ENCODE data around the gene AHNAK. TPM values are rescaled to one million over a fixed set of nuclear protein-coding genes. Genes with fewer than 3 reads are reported as not detected.

AHNAK gene
- total RNA-seq, 4 donors from 2014 or later = 874 to 1,336 (median 1,047) TPM

DNA sequence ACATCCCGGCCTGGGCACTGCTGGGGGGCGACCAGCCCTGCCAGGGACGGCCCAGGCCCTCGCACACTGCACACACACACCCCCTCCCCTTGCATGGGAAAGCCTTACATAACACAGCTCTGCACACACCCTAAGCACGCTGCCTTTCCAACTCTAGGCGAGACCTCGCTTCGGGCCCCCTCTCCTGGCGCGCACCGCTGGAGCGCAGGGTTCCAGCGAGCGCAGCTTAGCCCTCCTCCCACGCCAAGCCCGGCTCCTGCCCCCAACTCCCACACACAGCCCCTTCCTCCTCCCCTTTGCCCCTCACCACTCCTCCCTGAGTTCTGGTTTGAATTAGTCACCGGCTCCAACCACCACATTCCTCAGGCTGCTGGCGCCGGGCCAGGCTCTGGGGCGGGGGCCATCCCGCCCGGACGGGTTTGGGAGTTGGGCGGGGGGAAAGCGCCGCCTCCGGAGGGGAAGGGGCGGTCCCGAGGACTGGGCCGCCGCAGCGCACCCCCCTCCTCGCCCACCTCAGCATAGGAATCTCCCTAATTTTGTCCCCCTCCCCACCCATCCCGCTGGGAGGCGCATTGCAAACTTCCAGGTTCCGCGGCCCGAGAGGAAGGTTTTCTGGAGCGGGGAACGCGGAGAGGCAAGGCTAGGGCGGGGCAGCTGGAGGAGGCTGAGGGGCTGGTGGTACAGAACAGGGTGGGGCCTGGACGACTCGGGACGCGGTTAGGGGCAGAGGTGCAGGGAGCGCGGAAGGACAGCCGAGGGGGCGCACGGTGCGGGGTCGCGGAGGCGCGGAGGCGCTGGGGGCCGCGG, 966 bp downstream of the AHNAK start:
- ATAC-seq (ENCODE audit: low FRiP score) (peak; percentile 63), DNase-seq (ENCODE audit: low spot score) (peak; percentile 95)
- no peak for TF ChIP-seq CTCF (IDR thresholded peaks at IDR 0.05)

- no peak for ATAC-seq (ENCODE audit: low FRiP score)
- TF ChIP-seq CTCF (IDR thresholded peaks at IDR 0.05) = no peak
- no peak for DNase-seq (ENCODE audit: low spot score)
These were observed 1.8 kb downstream of the AHNAK start for GRCh38 chr11:62544581-62545436.

- ATAC-seq (ENCODE audit: low FRiP score) (no peak), DNase-seq (ENCODE audit: low spot score) (no peak)
- TF ChIP-seq CTCF (IDR thresholded peaks at IDR 0.05) = no peak
These were observed 2.7 kb downstream of the AHNAK start for GRCh38 chr11:62543680-62544444.

GRCh38 chr11:62542750-62543567, 3.6 kb downstream of the AHNAK start:
- DNase-seq (ENCODE audit: low spot score) = no peak
- TF ChIP-seq CTCF (IDR thresholded peaks at IDR 0.05) = peak in 2 of 3 donors; percentile 96 to 100
- ATAC-seq (ENCODE audit: low FRiP score) = peak; percentile 5

GRCh38 chr11:62542111-62542745, 4.4 kb downstream of the AHNAK start:
- no peak for TF ChIP-seq CTCF (IDR thresholded peaks at IDR 0.05)
- DNase-seq (ENCODE audit: low spot score) = no peak
- no peak for ATAC-seq (ENCODE audit: low FRiP score)

Data from omental fat pad (tissue), 4 donors.